ENCODE results near the gene ATG16L1.
"Not testable (repeated sequence)": the region's sequence is repeated elsewhere in the genome, so short reads cannot be mapped to it uniquely, and the experiment has no call there.

The ATG16L1 gene

DNA sequence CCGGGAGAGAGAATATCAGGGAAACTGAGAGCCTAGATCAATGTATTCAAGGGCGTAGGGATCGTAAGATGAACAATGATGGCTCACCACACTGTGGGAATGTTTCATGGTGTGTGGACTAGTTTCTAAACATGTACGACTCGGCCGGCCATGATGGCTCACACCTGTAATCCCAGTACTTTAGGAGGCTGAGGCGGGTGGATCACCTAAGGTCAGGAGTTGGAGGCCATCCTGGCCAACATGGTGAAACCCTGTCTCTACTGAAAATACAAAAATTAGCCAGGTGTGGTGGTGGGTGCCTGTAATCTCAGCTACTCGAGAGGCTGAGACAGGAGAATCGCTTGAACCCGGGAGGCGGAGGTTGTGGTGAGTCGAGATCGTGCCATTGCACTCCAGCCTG, 84.6 kb downstream of the ATG16L1 start:
- not testable (repeated sequence) for H4K91ac ChIP-seq (ENCODE audit: low read depth, low read length, poor library complexity); H3K36me3 ChIP-seq (replicated peaks in 1 of 2; ENCODE audit: control insufficient read depth in 2 of 2, insufficient read depth in 2 of 2, low read length in 2 of 2); H3K9me3 ChIP-seq (replicated peaks in 1 of 2; ENCODE audit: control insufficient read depth in 2 of 2, insufficient read depth in 1 of 2, low read depth in 1 of 2, low read length in 2 of 2); H2BK12ac ChIP-seq (ENCODE audit: low read length); H2AK5ac ChIP-seq (ENCODE audit: low read depth, low read length); H3K27ac ChIP-seq (replicated peaks; ENCODE audit: low read length); DNase-seq (ENCODE audit: low spot score); H3K18ac ChIP-seq (ENCODE audit: low read length); H2BK5ac ChIP-seq (ENCODE audit: low read length); H3K14ac ChIP-seq (ENCODE audit: low read length); H3K4me1 ChIP-seq (ENCODE audit: control insufficient read depth in 2 of 2, insufficient read depth in 1 of 2, low read depth in 1 of 2, low read length in 2 of 2); H3K4ac ChIP-seq (ENCODE audit: low read length); H3K79me1 ChIP-seq (ENCODE audit: low read depth, low read length); H4K8ac ChIP-seq (ENCODE audit: low read depth, low read length); H3K4me2 ChIP-seq (ENCODE audit: insufficient read depth, low read length, poor library complexity, severe bottlenecking); H2BK15ac ChIP-seq (ENCODE audit: low read length); H3K9ac ChIP-seq (ENCODE audit: low read depth, low read length, poor library complexity); H3K23ac ChIP-seq (ENCODE audit: low read depth, low read length, poor library complexity); H3K4me3 ChIP-seq (ENCODE audit: low read length in 2 of 2); H2AFZ ChIP-seq (ENCODE audit: low read length); H2BK120ac ChIP-seq (ENCODE audit: low read depth, low read length)
- peaks cover 0 to 89% (median 42%) of the 10 kb centered on the region in 3 experiments for H3K27me3 ChIP-seq (ENCODE audit: control insufficient read depth in 3 of 3, insufficient read depth in 3 of 3, low read depth in 1 of 3, low read length in 3 of 3)
- no CpG with 5 or more reads among the region's 13 CpGs for WGBS, 2 donors (ENCODE audit: extremely low coverage in 2 of 2, insufficient read length in 2 of 2, insufficient replicate concordance in 1 of 2)

- no peaks in the 10 kb centered on the region for H3K4me1 ChIP-seq (ENCODE audit: control insufficient read depth in 2 of 2, insufficient read depth in 1 of 2, low read depth in 1 of 2, low read length in 2 of 2)
- H3K23ac ChIP-seq (ENCODE audit: low read depth, low read length, poor library complexity) = no peak overlapping the region
- H3K36me3 ChIP-seq (replicated peaks in 1 of 2; ENCODE audit: control insufficient read depth in 2 of 2, insufficient read depth in 2 of 2, low read length in 2 of 2) = no peaks in the 10 kb centered on the region
- no peaks in the 10 kb centered on the region for H3K79me1 ChIP-seq (ENCODE audit: low read depth, low read length)
- H3K4me3 ChIP-seq (ENCODE audit: low read length in 2 of 2) = no peak overlapping the region
- H3K18ac ChIP-seq (ENCODE audit: low read length) = no peak overlapping the region
- no peak overlapping the region for H2AK5ac ChIP-seq (ENCODE audit: low read depth, low read length)
- H2BK5ac ChIP-seq (ENCODE audit: low read length) = no peak overlapping the region
- H2AFZ ChIP-seq (ENCODE audit: low read length) = no peak overlapping the region
- no peak overlapping the region for H2BK12ac ChIP-seq (ENCODE audit: low read length)
- no peak overlapping the region for H2BK15ac ChIP-seq (ENCODE audit: low read length)
- no peak overlapping the region for H3K9ac ChIP-seq (ENCODE audit: low read depth, low read length, poor library complexity)
- no peak overlapping the region for H2BK120ac ChIP-seq (ENCODE audit: low read depth, low read length)
- H3K4ac ChIP-seq (ENCODE audit: low read length) = no peak overlapping the region
- WGBS, 2 donors (ENCODE audit: extremely low coverage in 2 of 2, insufficient read length in 2 of 2, insufficient replicate concordance in 1 of 2) = no CpG with 5 or more reads among the region's 5 CpGs
- peaks cover 0 to 11% of the 10 kb centered on the region in 2 donors for H3K9me3 ChIP-seq (replicated peaks in 1 of 2; ENCODE audit: control insufficient read depth in 2 of 2, insufficient read depth in 1 of 2, low read depth in 1 of 2, low read length in 2 of 2)
- H4K91ac ChIP-seq (ENCODE audit: low read depth, low read length, poor library complexity) = no peak overlapping the region
- H3K4me2 ChIP-seq (ENCODE audit: insufficient read depth, low read length, poor library complexity, severe bottlenecking) = no peak overlapping the region
- no peak for DNase-seq (ENCODE audit: low spot score)
- H3K27me3 ChIP-seq (ENCODE audit: control insufficient read depth in 3 of 3, insufficient read depth in 3 of 3, low read depth in 1 of 3, low read length in 3 of 3) = peaks cover 0 to 89% (median 38%) of the 10 kb centered on the region in 3 experiments
- H3K27ac ChIP-seq (replicated peaks; ENCODE audit: low read length) = no peak overlapping the region
- no peak overlapping the region for H4K8ac ChIP-seq (ENCODE audit: low read depth, low read length)
- no peak overlapping the region for H3K14ac ChIP-seq (ENCODE audit: low read length)
These were observed 85.1 kb downstream of the ATG16L1 start for GRCh38 chr2:233336541-233336940.

GRCh38 chr2:233338046-233338445, 86.6 kb downstream of the ATG16L1 start:
- H3K23ac ChIP-seq (ENCODE audit: low read depth, low read length, poor library complexity) = peak overlapping the region; percentile 40
- H3K9ac ChIP-seq (ENCODE audit: low read depth, low read length, poor library complexity) = no peak overlapping the region
- no peaks in the 10 kb centered on the region for H3K4me1 ChIP-seq (ENCODE audit: control insufficient read depth in 2 of 2, insufficient read depth in 1 of 2, low read depth in 1 of 2, low read length in 2 of 2)
- H3K14ac ChIP-seq (ENCODE audit: low read length) = no peak overlapping the region
- H2BK12ac ChIP-seq (ENCODE audit: low read length) = no peak overlapping the region
- no peak overlapping the region for H3K18ac ChIP-seq (ENCODE audit: low read length)
- no peak overlapping the region for H3K4me3 ChIP-seq (ENCODE audit: low read length in 2 of 2)
- WGBS, 2 donors (ENCODE audit: extremely low coverage in 2 of 2, insufficient read length in 2 of 2, insufficient replicate concordance in 1 of 2) = no CpG with 5 or more reads among the region's 5 CpGs
- no peak overlapping the region for H2AFZ ChIP-seq (ENCODE audit: low read length)
- DNase-seq (ENCODE audit: low spot score) = no peak
- no peak overlapping the region for H2AK5ac ChIP-seq (ENCODE audit: low read depth, low read length)
- H3K79me1 ChIP-seq (ENCODE audit: low read depth, low read length) = no peaks in the 10 kb centered on the region
- H2BK120ac ChIP-seq (ENCODE audit: low read depth, low read length) = no peak overlapping the region
- H3K36me3 ChIP-seq (replicated peaks in 1 of 2; ENCODE audit: control insufficient read depth in 2 of 2, insufficient read depth in 2 of 2, low read length in 2 of 2) = no peaks in the 10 kb centered on the region
- no peak overlapping the region for H2BK5ac ChIP-seq (ENCODE audit: low read length)
- H3K27ac ChIP-seq (replicated peaks; ENCODE audit: low read length) = no peak overlapping the region
- no peak overlapping the region for H4K8ac ChIP-seq (ENCODE audit: low read depth, low read length)
- peaks cover 0 to 89% (median 31%) of the 10 kb centered on the region in 3 experiments for H3K27me3 ChIP-seq (ENCODE audit: control insufficient read depth in 3 of 3, insufficient read depth in 3 of 3, low read depth in 1 of 3, low read length in 3 of 3)
- no peak overlapping the region for H3K4me2 ChIP-seq (ENCODE audit: insufficient read depth, low read length, poor library complexity, severe bottlenecking)
- H2BK15ac ChIP-seq (ENCODE audit: low read length) = no peak overlapping the region
- no peak overlapping the region for H3K4ac ChIP-seq (ENCODE audit: low read length)
- H4K91ac ChIP-seq (ENCODE audit: low read depth, low read length, poor library complexity) = no peak overlapping the region
- peaks cover 0 to 12% of the 10 kb centered on the region in 2 donors for H3K9me3 ChIP-seq (replicated peaks in 1 of 2; ENCODE audit: control insufficient read depth in 2 of 2, insufficient read depth in 1 of 2, low read depth in 1 of 2, low read length in 2 of 2)

- no peak overlapping the region for H2BK15ac ChIP-seq (ENCODE audit: low read length)
- H4K8ac ChIP-seq (ENCODE audit: low read depth, low read length) = no peak overlapping the region
- H3K4me2 ChIP-seq (ENCODE audit: insufficient read depth, low read length, poor library complexity, severe bottlenecking) = no peak overlapping the region
- H3K4me1 ChIP-seq (ENCODE audit: control insufficient read depth in 2 of 2, insufficient read depth in 1 of 2, low read depth in 1 of 2, low read length in 2 of 2) = no peaks in the 10 kb centered on the region
- H2AFZ ChIP-seq (ENCODE audit: low read length) = no peak overlapping the region
- peaks cover 0 to 88% (median 22%) of the 10 kb centered on the region in 3 experiments for H3K27me3 ChIP-seq (ENCODE audit: control insufficient read depth in 3 of 3, insufficient read depth in 3 of 3, low read depth in 1 of 3, low read length in 3 of 3)
- no peak overlapping the region for H3K4me3 ChIP-seq (ENCODE audit: low read length in 2 of 2)
- no peak overlapping the region for H3K9ac ChIP-seq (ENCODE audit: low read depth, low read length, poor library complexity)
- peaks cover 0 to 12% of the 10 kb centered on the region in 2 donors for H3K9me3 ChIP-seq (replicated peaks in 1 of 2; ENCODE audit: control insufficient read depth in 2 of 2, insufficient read depth in 1 of 2, low read depth in 1 of 2, low read length in 2 of 2)
- no peak overlapping the region for H3K23ac ChIP-seq (ENCODE audit: low read depth, low read length, poor library complexity)
- H3K27ac ChIP-seq (replicated peaks; ENCODE audit: low read length) = no peak overlapping the region
- H2BK12ac ChIP-seq (ENCODE audit: low read length) = no peak overlapping the region
- no peak overlapping the region for H4K91ac ChIP-seq (ENCODE audit: low read depth, low read length, poor library complexity)
- no peaks in the 10 kb centered on the region for H3K36me3 ChIP-seq (replicated peaks in 1 of 2; ENCODE audit: control insufficient read depth in 2 of 2, insufficient read depth in 2 of 2, low read length in 2 of 2)
- no peaks in the 10 kb centered on the region for H3K79me1 ChIP-seq (ENCODE audit: low read depth, low read length)
- H2BK5ac ChIP-seq (ENCODE audit: low read length) = no peak overlapping the region
- no peak overlapping the region for H3K4ac ChIP-seq (ENCODE audit: low read length)
- no peak overlapping the region for H2BK120ac ChIP-seq (ENCODE audit: low read depth, low read length)
- no peak overlapping the region for H3K18ac ChIP-seq (ENCODE audit: low read length)
- WGBS, 2 donors (ENCODE audit: extremely low coverage in 2 of 2, insufficient read length in 2 of 2, insufficient replicate concordance in 1 of 2) = no CpG with 5 or more reads among the region's 3 CpGs
- no peak overlapping the region for H2AK5ac ChIP-seq (ENCODE audit: low read depth, low read length)
- H3K14ac ChIP-seq (ENCODE audit: low read length) = no peak overlapping the region
- no peak for DNase-seq (ENCODE audit: low spot score)
These were observed 87.4 kb downstream of the ATG16L1 start for GRCh38 chr2:233338812-233339368.
